Effector memory CD4-positive, alpha-beta T cell (primary cell): ENCODE measurements around the gene GRK5.

Source experiments
- DNase-seq, 3 donors: peaks; one replicate each; pipeline ENCODE4 v3.0.0-alpha.2; 2020
- H3K27ac ChIP-seq: 2 replicates; pipeline ENCODE4 v1.7.0; 2013; ENCODE audit warnings: mild to moderate bottlenecking, low read length, moderate library complexity; ENCODE audit not compliant: insufficient read depth, poor library complexity, severe bottlenecking
- H3K27me3 ChIP-seq: replicated peaks from 2 replicates; pipeline ENCODE4 v1.7.0; 2013; ENCODE audit warnings: mild to moderate bottlenecking, low read length; ENCODE audit not compliant: insufficient read depth, control insufficient read depth, poor library complexity, severe bottlenecking
- H3K36me3 ChIP-seq: 2 replicates; pipeline ENCODE4 v1.7.0; 2013; ENCODE audit warnings: mild to moderate bottlenecking, low read length, moderate library complexity; ENCODE audit not compliant: control insufficient read depth, insufficient read depth
- H3K4me1 ChIP-seq: 2 replicates; pipeline ENCODE4 v1.7.0; 2013; ENCODE audit warnings: low read length, mild to moderate bottlenecking; ENCODE audit not compliant: control insufficient read depth, insufficient read depth, poor library complexity, severe bottlenecking
- H3K4me3 ChIP-seq: 2 replicates; pipeline ENCODE4 v1.7.0; 2013; ENCODE audit warnings: low read length, low read depth, mild to moderate bottlenecking; ENCODE audit not compliant: insufficient read depth, poor library complexity, severe bottlenecking
- H3K9me3 ChIP-seq: 2 replicates; pipeline ENCODE4 v1.7.0; 2013; ENCODE audit warnings: mild to moderate bottlenecking, low read length, moderate library complexity; ENCODE audit not compliant: control insufficient read depth

GRK5 gene

GRCh38 chr10:119209035-119209735 is 1.8 kb downstream of the GRK5 start:
- Histone ChIP-seq H3K4me1 (peaks cover 24% of the 10 kb centered on the region), H3K9me3 (no peaks in the 10 kb centered on the region), H3K4me3 (peak overlapping the region; percentile 95), H3K36me3 (no peaks in the 10 kb centered on the region), H3K27me3 (no peaks in the 10 kb centered on the region), H3K27ac (peak overlapping the region; percentile 77)
- DNase-seq, result peak; percentile 19 to 41 (median 37)

DNA sequence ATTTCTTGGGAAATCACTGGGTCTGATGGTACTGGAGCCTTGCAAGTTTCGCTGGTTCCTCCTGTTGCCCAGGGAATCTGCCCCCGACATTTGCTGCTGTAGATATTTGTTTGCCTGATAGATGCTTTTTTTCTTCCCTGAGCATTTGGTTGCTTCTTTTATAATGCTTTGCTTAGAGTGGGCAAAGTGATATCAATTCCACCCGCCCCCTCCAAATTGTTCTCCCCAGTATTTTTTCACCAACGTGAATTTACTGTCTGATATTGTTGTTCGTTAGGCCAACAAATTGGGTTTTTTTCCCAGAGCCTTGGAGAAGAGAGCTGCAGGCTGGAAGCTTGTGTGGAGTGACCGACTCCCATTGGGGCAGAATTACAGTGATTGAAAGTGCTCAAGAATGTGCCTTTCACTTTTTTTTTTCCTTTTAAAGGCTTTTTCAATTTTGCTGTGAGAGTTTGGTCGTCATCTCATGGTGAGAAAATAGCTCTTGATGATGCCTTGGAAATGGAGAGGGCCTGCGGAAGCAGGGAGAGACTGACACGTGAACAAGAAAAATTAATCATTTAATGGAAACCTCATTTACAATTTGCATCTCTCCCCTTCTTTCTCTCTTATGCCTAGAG is 2.5 kb downstream of the GRK5 start:
- H3K4me3 ChIP-seq, result peak overlapping the region; percentile 95
- DNase-seq, result no peak
- peaks cover 24% of the 10 kb centered on the region for H3K4me1 ChIP-seq
- H3K27ac ChIP-seq, result peak overlapping the region; percentile 77
- no peaks in the 10 kb centered on the region for H3K27me3 ChIP-seq
- H3K9me3 ChIP-seq, result no peaks in the 10 kb centered on the region
- no peaks in the 10 kb centered on the region for H3K36me3 ChIP-seq

GRCh38 chr10:119210633-119211032 is 3.3 kb downstream of the GRK5 start:
- H3K27me3 ChIP-seq, result no peaks in the 10 kb centered on the region
- H3K27ac ChIP-seq, result no peak overlapping the region
- no peaks in the 10 kb centered on the region for H3K9me3 ChIP-seq
- H3K4me3 ChIP-seq, result no peak overlapping the region
- H3K36me3 ChIP-seq, result no peaks in the 10 kb centered on the region
- DNase-seq, result no peak
- peaks cover 24% of the 10 kb centered on the region for H3K4me1 ChIP-seq

- no peak for DNase-seq
- Histone ChIP-seq H3K4me3 (no peak overlapping the region), H3K36me3 (no peaks in the 10 kb centered on the region), H3K4me1 (peaks cover 19% of the 10 kb centered on the region), H3K27me3 (no peaks in the 10 kb centered on the region), H3K9me3 (no peaks in the 10 kb centered on the region), H3K27ac (peak overlapping the region; percentile 75)
Observed at GRCh38 chr10:119211176-119211575, 3.8 kb downstream of the GRK5 start.

DNA sequence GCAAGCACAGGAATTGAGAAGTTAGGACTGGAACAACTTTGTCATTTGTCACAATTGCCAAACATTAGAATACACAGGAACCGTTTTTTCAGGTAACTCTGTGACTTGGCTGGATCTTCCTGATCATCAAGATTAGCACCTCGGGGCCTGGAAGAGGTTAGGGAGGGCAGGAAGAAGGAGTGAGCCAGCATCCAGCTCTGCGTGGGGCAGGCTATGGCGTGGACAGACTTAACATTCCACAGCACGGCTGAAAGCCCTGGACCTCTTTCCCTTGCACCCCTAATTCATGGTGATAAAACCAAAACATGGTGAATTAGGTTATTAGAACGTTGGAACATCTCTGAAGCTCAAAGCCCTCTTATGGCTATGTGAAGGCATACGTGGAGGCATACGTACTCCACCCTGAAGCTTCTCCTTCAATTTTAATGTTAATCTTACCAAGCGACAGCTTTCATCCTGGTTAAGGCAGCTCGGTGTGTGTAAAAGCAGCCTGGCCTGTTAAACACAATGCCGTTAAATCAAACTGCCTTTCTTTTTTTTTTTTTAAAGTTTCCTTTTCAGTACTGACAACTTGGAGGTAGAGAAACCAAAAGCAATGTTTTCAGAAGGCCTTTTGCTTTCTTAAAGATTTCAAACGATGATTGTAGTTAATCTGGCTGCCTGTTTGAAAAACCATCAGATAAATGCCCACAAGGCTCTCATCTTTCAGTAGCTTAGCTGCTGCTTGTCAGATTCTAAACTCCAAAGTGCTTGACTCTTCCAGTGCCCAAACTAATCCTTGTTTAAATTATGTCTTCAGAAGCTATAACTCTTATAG is 4.5 kb downstream of the GRK5 start:
- H3K9me3 ChIP-seq, result no peaks in the 10 kb centered on the region
- peak overlapping the region; percentile 75 for H3K27ac ChIP-seq
- peak overlapping the region; percentile 47 for H3K4me3 ChIP-seq
- H3K27me3 ChIP-seq, result no peaks in the 10 kb centered on the region
- peaks cover 15% of the 10 kb centered on the region for H3K4me1 ChIP-seq
- no peak for DNase-seq
- no peaks in the 10 kb centered on the region for H3K36me3 ChIP-seq

- Histone ChIP-seq H3K4me1 (peaks cover 10% of the 10 kb centered on the region), H3K27ac (no peak overlapping the region), H3K36me3 (no peaks in the 10 kb centered on the region), H3K27me3 (no peaks in the 10 kb centered on the region), H3K9me3 (no peaks in the 10 kb centered on the region), H3K4me3 (no peak overlapping the region)
- no peak for DNase-seq
Observed at GRCh38 chr10:119215371-119215770, 8.0 kb downstream of the GRK5 start.

DNA sequence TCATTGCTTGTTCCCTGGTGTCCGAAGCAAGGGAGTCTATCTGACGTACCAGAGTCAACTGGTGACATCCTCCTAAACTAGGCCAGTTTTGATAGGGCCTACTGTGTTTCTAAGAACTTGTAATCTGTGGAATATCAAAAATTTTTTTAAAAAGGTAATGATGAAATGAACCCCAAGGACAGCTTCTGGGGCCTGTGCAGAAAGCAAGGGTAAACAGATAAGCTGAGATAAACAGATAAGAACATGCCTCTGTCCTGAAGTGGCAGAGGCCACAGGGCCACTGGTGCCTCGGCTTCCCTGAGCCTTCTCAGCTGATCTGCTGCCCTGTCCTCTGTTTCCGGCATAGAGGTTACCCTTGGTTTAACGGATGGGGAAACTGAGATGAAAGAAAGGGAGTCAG is 8.8 kb downstream of the GRK5 start:
- no peaks in the 10 kb centered on the region for H3K27me3 ChIP-seq
- no peak overlapping the region for H3K27ac ChIP-seq
- DNase-seq, result no peak
- H3K4me3 ChIP-seq, result no peak overlapping the region
- no peaks in the 10 kb centered on the region for H3K9me3 ChIP-seq
- H3K4me1 ChIP-seq, result peaks cover 10% of the 10 kb centered on the region
- H3K36me3 ChIP-seq, result no peaks in the 10 kb centered on the region

- DNase-seq, result no peak
- Histone ChIP-seq H3K36me3 (no peaks in the 10 kb centered on the region), H3K27me3 (no peaks in the 10 kb centered on the region), H3K9me3 (no peaks in the 10 kb centered on the region), H3K27ac (no peak overlapping the region), H3K4me3 (no peak overlapping the region), H3K4me1 (peaks cover 6% of the 10 kb centered on the region)
Observed at GRCh38 chr10:119217401-119217800, 10.0 kb downstream of the GRK5 start.

DNA sequence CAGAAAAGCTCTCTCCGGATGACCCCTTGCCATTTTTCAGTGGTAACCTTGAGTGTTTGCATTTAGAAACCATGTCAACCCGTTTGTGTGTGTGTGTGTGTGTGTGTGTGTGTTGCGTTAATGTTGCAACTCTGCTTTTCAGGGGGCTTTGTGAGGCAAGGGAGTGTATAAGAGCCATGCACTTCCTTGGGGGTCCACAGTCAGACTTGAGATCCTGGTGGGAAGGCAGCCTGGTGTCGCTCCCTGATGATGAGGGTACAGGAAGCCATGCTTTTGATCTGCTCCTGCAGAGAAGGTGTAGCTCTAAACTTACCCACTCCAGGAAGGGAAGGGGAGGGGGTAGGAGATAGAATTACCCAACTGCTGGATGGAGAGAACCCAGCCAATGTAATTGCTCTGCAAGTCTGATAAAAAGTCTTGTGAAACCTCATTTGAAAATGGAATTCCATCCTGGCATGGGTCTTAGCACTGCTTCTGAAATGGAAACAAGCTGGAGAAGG is 10.7 kb downstream of the GRK5 start:
- no peaks in the 10 kb centered on the region for H3K9me3 ChIP-seq
- DNase-seq, result no peak
- H3K36me3 ChIP-seq, result no peaks in the 10 kb centered on the region
- H3K27me3 ChIP-seq, result no peaks in the 10 kb centered on the region
- no peak overlapping the region for H3K27ac ChIP-seq
- H3K4me1 ChIP-seq, result peaks cover under 1% of the 10 kb centered on the region
- H3K4me3 ChIP-seq, result no peak overlapping the region

GRCh38 chr10:119219871-119220270 is 12.5 kb downstream of the GRK5 start:
- no peaks in the 10 kb centered on the region for H3K36me3 ChIP-seq
- no peaks in the 10 kb centered on the region for H3K9me3 ChIP-seq
- H3K4me3 ChIP-seq, result no peak overlapping the region
- no peaks in the 10 kb centered on the region for H3K4me1 ChIP-seq
- no peak for DNase-seq
- no peaks in the 10 kb centered on the region for H3K27me3 ChIP-seq
- H3K27ac ChIP-seq, result no peak overlapping the region
